HG03558 (cell line): Measurements from ENCODE around the gene XPO1.
"Not testable (repeated sequence)": the region's sequence is repeated elsewhere in the genome, so short reads cannot be mapped to it uniquely, and the experiment has no call there.

Experiments used
- ATAC-seq: cut with Tn5 transposase; IDR thresholded peaks from one replicate; pipeline ENCODE4 v1.9.1; 2021; ENCODE audit warnings: moderate number of reproducible peaks; ENCODE audit not compliant: unreplicated experiment; ENCODE audit errors: extremely low read depth

XPO1 gene

DNA sequence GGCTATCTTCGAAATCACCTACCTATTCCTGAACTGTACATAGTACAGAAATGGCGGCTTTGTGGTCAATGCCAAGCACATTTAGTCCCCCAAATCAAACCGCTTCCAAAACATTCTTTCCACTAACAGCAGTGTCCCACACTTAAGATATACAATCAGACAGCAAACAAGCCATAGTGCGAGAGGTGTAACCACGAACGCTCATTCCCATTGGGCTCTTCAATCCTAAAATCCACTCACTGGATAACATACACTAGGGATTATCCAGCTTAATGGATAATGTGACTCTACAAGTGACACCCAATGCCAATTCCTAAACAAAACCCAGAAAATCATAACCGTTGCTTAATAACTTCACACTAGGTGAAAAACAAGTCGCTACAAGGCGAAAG lies 2.0 kb downstream of the XPO1 start:
- no peak for ATAC-seq

DNA sequence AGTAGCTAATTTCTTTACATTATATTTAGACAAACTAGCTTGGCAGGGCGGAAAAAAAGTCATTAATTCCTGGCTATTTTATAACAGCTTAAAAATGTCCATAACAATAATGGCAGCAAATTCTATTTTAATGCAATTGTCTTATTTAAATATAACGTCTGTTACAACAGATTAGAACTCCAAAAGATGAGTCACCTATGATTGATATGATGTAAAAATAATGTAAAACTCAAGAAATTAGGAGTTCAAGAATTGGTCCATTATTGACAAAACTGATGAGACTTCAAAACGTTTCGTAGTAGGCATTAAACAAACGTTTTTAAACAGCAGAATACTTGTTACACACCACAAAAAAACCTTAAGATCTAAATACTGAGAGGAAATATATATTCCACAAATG lies 2.7 kb downstream of the XPO1 start:
- no peak for ATAC-seq

DNA sequence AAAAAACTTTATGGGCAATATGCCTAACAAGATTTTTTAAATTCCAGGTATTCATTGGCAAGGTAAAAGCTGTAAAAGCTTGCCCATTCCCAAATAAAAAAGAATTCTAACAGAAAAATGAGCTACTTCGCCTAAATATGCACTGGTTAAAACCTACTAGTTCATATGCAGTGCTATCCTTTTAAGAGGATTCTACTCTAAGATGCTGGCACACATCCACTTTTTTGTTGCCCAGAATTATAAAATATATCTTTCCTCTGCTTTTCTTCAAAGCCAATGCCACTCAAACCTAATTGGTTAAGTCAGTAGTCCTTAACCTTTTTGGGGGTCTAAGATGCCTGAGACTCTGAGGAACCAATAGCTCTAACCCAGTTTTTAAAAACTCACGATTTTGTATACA lies 3.2 kb downstream of the XPO1 start:
- no peak for ATAC-seq

DNA sequence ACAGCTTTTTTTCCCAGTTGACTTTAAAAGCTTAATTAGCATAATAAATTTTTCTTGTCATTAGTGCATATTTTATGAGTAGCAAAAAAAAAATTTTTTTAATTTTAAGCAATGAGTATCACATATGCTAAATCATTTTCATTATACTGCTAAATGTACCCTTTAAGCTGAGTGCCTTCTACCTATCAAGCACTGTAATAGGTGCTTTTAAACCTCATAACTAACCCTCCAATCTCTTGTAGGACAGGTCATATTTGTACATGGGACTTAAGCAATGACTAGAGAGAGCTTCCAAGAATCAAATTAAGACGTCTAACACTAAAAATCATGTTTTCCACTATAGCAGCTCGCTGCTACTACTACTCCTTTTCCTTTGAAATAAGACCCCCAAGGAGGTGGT lies 7.4 kb downstream of the XPO1 start:
- ATAC-seq: no peak

DNA sequence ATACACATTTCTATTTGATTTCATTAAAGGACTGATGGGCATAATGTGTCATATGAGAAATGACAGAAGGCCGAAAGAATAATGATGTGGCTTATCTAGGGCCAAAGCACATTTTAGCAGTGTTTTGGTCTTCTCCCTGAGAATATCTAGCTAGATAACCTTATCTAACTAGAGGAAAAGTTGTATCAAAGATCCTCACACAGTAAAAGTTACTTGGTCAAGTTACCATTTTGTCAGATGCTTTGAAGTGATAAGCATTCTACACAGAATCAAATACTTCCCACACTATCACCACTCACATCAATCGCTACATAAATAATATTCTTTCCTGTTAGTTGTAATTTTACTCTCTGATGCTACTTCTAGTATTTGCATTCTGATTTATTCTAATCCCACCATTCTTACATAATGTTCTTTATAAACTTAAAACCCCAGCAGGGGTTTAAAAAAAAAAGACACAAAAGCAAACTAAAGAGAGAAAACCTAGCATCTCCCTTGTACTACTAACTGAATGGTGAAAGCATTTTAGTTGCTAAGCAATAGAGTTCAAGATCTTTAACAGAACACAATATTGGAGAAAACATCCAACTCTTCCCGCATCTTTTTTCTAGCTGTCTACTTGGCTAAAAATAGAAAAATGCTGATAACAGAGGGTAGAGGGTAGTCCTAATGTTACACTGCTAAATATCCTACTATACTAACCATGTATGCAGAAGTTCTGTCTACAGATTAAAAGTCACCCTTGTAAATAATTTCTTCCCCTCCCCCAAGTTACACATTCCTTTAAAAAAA lies 8.0 kb downstream of the XPO1 start:
- ATAC-seq: no peak

DNA sequence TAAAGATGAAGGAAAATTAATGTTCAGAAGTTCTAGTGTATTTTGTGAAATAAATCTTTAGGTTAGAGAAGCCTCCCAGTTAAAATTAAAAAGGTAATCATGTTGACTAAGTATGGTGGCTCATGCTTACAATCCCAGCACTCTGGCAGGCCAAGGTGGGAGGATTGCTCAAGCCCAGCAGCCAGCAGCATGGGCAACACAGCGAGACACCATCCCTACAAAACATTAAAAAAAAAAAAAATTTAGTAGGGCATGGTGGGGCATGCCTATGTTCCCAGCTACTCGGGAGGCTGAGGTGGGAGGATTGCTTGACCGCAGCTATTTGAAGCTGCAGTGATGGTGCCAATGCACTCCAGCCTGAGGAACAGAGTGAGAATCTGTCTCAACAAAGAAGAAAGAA lies 17.9 kb downstream of the XPO1 start:
- ATAC-seq: no peak

DNA sequence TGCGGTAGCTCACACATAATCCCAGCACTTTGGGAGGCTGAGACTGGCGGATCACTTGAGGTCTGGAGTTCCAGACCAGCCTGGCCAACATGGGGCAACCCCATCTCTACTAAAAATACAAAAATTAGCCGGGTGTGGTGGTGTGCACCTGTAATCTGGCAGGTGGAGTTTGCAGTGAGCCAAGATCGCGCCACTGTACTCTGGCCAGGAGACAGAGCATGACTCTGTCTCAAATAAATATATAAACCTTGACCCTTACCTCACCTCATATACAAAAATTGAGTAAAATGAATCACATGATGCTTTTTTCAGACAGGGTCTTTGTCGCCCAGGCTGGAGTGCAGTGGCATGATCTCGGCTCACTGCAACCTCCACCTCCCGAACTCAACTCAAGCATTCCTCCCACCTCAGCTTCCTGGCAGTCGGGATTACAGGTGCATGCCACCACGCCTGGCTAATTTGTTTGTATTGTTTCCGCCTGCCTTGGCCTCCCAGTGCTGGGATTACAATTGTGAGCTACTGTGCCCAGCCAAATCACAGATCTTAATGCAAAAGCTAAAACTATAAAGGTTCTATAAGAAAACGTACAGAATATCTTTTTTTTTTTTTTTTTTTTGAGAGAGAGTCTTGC lies 25.3 kb downstream of the XPO1 start:
- ATAC-seq: no peak

DNA sequence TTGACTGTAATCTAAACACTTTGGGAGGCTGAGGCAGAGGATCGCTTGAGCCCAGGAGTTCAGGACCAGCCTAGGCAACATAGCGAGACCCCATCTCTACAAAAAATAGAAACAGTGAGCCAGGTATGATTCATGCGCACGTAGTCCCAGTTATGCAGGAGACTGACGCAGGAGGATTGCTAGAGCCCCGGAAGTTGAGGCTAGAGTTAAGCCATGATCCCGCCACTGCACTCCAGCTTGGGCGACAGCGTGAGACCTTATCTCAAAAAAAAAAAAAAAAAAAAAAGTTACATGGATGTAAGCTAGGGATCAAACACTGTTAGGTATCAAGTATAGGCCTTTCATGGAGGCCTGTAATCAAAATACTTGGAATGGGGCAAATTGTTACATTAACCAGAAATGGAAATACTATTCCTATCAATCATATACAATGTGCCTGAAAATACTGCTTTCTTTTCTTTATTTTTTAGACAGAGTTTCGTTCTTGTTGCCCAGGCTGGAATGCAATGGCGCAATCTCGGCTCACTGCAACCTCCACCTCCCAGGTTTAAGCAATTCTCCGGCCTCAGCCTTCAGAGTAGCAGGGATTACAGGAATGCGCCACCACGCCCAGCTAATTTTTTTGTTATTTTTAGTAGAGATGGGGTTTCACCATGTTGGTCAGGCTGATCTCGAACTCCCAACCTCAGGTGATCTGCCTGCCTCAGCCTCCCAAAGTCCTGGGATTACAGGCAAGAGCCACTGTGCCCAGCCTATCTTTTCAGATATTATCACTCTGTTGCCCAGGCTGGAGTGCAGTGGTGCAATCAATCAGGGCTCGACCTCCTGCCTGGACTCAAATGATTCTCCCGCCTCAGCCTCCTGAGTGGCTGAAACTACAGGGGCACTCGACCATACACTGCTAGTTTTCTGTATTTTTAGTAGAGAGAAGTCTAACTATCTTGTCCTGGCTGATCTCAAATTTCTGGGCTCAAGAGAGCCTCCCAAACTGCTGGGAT lies 27.2 kb downstream of the XPO1 start:
- no peak for ATAC-seq

DNA sequence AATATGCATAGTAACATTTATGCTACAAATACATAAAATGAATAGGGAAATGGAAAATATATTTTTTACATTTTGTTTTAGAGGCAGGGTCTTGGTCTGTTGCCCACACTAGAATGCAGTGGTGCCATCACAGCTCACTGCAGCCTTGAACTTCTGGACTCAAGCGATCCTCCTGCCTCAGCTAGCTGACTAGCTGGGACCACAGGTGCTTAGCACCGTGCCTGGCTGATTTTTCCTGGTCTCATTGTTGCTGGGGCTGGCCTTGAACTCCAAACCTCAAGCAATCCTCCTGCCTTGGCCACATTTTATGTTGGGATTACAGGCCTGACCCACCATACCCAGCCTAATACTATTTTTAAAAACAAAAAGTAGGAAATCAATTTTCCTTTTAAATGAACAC lies 33.2 kb downstream of the XPO1 start:
- no peak for ATAC-seq

DNA sequence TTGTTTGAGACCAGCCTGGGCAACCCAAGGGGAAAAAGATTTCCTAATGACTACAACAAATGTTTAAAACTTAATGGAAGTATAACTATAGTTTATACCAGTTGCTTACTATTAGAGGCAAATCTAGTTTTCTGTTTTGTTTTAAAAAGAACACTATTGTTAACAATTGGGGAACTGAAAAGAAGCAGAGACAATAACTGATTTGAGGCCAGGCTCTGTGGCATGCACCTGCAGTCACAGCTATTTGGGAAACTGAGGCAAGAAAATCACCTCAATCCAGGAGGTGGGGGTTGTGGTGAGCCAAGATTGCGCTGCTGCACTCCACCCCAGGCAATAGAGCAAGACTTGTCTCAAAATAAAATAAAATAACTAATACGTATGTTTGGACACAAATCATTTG lies 39.1 kb downstream of the XPO1 start:
- ATAC-seq: no peak

DNA sequence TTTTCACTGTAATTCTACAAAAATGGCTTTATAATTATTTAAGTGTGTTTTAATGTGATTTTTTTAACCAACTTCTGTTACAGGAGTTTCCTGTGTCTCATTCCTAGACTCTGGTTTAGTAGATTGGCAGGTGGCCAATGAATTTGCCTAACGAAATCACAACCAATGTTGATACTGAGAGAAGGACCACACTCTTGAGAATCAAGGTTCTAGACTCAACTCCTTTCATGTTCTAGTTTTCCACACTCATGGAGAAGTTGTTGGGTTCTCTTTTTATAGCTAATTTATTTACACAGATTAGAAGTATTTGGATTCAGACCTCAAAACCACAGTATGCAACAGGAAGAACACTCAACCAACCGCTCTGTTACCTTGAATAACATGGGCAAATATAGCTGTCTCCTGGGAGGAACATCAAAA lies 44.6 kb downstream of the XPO1 start:
- no peak for ATAC-seq

DNA sequence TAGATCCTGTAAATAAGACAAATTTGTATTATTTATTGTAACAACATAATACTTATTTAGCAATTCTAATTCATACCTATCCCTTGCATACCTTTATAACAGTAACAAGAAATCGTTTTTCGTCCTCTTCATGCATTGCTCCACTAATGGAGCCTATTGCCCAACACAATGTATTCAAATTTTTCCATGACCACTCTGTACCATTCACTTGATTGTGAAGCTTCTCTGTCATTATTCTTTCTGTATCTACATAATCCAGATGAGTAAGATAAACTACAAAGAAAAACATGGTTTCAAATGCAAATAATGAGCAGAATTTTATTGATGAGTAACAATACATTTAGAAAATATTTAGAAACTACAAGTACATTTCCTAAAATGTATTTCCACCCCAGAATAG lies 45.7 kb downstream of the XPO1 start:
- ATAC-seq: no peak

DNA sequence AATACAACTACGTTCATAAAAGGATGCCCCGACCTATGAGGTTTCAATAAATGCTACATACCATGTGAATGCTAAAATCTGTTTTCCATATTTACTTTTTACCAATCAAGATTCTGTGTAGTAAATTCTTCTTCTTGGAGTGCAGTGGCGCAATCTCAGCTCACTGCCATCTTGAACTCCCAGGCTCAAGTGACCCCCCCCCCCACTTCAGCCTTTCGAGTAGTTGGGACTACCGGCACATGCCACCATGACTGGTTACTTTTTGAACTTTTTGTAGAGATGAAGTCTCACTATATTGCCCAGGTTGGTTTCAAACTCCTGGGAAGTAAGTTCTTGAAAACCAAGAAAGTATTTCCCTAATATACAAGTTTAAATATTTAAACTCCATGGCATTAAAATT lies 52.9 kb downstream of the XPO1 start:
- ATAC-seq: no peak

DNA sequence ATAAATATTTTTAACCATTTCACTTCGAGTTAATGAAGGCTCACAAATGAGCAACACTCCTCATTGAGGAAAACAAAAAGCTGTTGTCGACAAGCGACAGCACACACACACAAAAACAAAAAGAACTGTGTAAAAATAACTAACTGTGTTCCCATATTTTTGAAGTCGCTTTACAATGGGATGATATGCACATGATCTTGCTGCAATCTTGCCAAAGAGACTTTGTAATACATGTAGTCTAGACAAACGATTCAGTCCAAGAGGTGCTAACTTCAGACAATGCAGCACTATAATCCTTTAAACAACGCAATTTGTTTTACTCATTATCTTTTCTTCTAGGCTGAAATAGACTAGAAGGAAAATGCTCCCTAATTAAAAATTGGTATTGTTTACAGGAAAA lies 60.1 kb downstream of the XPO1 start:
- no peak for ATAC-seq

DNA sequence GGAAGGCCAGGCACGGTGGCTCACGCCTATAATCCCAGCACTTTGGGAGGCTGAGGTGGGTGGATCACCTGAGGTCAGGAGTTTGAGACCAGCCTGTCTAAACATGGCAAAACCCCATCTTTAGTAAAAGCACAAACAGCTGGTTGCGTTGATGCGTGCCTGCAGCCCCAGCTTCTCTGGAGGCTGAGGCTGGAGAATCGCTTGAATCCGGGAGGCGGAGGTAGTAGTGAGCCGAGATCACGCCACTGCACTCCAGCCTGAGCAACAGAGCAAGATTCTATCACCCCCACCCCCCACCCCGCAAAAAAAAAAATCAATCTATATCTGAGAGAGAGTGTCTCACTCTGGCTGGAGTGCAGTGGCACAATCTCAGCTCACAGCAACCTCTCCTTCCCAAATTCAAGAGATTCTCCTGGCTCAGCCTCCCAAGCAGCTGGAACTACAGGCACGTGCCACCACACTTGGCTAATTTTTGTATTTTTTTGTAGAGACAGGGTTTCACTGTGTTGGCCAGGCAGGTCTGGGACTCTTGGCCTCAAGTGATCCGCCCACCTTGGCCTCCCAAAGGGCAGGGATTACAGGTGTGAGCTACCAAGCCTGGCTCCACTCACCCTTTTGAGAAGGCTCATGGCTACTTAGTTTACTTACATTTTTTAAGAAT lies 61.1 kb downstream of the XPO1 start:
- not testable (repeated sequence) for ATAC-seq

DNA sequence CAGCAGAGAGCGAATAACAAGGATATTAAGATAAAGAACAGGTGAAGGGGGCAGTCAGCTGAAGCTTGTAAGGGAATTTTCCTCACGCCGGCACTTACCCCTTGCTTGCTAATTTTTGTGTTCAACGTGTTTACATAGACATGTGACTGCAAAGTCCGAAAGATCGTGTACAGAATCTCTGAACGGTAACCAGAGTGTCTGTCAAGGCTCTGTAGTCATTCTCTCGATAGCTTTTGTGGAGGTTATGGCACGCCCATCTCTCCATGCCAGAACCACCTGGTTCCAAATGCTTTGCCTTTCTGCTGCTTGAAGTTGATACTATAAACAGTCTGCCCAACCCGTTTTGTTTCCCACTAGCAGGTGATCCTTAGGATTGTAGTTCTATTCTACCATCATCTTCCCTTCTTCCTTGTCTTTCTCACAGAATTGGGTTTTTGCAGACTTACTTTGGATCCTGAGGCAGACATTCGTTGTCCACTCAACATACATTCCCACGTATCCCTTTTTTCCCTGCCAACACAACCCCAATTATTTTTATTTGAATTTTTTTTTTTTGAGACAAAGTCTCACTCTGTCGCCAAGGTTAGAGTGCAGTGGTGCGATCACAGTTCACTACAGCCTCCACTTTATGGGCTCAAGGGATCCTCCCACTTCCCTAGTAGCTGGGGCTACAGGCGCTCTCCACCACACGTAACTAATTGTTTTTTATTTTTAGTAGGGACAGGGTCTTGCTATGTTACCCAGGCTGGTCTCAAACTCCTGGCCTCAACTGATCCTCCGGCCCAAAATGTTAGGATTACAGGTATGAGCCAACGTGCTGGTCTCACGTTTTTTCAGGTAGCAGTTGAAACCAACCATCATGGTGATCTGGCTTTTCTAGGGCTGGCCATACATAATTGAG lies 66.0 kb downstream of the XPO1 start:
- no peak for ATAC-seq

DNA sequence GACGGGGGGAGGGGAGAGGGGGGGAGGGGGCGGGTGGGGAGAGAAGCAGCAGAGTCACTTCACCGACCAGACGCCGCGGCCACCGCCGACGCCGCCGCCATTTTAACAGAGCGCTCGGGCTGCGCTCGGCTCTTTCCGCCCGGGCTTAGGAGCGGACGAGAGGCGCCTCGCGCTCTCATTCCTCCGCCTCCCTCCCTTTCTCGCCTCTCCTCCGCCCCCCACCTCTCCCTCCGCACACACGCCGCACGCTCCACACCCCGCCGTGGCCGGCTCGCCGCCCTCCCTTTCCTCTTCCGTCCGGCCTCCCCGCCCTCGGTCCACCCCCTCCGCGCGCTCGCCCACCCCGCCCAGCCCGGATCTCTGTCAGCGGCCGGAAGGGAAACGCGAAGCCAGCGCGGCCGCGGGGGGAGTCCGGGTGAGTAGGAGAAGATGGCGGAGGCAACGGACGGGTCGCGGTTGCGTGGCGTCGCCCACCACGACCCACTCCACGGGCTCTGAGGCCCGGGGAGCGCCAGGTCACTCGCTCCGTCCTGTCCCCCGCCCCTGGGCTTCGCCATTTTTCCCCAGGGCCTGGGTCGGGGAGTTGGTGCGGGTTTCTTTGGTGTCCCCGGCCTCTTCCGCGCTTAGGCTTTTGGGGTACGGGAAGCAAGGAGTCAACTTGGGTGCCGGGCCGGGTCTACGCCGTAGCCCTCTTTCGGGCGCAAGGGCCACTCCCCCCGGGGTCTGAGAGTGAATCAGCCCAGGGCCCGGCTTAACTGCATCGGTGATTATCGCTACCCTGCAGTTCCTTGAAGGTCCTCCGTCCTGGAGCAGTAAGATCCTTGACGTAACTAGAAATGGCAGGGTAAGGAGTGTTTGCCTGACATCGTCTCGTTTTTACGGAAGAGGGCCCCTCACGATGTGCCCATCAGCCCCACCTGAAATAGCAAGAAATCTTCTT lies 66.9 kb downstream of the XPO1 start, which contains the start of gene USP34:
Gene USP34 (minus strand): TSS at position 123 of the 940 bp plus-strand sequence. CDS start 395 bp downstream, outside the sequence.
- ATAC-seq: no peak
